ENCODE measurements around the gene NCOA1. TPM values are rescaled to one million over a fixed set of nuclear protein-coding genes. Genes with fewer than 3 reads are reported as not detected.

Gene NCOA1
- total RNA-seq, 2 experiments from 2014 or later = 35.5 to 40.6 TPM

DNA sequence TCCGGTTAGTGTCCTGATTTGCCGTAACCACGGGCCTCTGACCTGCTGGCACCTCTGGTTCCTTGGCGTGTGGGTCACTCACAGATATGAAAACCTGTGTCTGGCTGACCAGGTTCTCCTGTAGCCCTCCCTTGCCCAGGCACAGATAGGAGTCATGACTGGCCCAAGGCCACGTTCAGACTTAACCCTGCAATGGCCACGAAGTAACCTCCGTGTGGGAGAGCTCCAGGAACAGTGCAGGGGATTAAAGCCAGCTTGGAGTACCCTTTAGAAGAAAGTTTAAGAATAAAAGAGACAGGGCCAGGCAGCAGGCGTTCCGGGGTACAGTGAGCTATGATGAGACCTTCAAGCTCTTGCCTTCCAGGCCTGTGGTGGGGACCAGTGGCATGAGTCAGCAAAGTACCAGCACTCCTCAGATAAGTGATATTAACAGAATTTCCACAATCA, 327.7 kb downstream of the NCOA1 start:
- Histone ChIP-seq H3K4me1 (ENCODE audit: insufficient read depth, low read length) (no peaks in the 10 kb centered on the region), H3K9me3 (ENCODE audit: control insufficient read depth in 1 of 2, insufficient read depth in 1 of 2, low read length in 2 of 2) (no peaks in the 10 kb centered on the region), H3K27ac (ENCODE audit: low read depth in 1 of 2, low read length in 2 of 2) (no peak overlapping the region), H3K4me3 (ENCODE audit: low read length) (no peak overlapping the region), H3K27me3 (ENCODE audit: control insufficient read depth in 1 of 2, insufficient read depth in 2 of 2, low read length in 2 of 2) (no peaks in the 10 kb centered on the region), H3K36me3 (ENCODE audit: insufficient read depth, low read length) (peaks cover 53% of the 10 kb centered on the region)
- no peak for ATAC-seq (ENCODE audit: poor library complexity)
- no peak for DNase-seq
- Mint-ChIP-seq H3K36me3 (ENCODE audit: low read depth) (peaks cover 66% of the 10 kb centered on the region), H3K27ac (no peak overlapping the region), H3K9me3 (no peaks in the 10 kb centered on the region), H3K4me3 (no peak overlapping the region), H3K4me1 (ENCODE audit: low read depth) (no peaks in the 10 kb centered on the region), H3K27me3 (no peaks in the 10 kb centered on the region)
- TF ChIP-seq, protein P1, sequence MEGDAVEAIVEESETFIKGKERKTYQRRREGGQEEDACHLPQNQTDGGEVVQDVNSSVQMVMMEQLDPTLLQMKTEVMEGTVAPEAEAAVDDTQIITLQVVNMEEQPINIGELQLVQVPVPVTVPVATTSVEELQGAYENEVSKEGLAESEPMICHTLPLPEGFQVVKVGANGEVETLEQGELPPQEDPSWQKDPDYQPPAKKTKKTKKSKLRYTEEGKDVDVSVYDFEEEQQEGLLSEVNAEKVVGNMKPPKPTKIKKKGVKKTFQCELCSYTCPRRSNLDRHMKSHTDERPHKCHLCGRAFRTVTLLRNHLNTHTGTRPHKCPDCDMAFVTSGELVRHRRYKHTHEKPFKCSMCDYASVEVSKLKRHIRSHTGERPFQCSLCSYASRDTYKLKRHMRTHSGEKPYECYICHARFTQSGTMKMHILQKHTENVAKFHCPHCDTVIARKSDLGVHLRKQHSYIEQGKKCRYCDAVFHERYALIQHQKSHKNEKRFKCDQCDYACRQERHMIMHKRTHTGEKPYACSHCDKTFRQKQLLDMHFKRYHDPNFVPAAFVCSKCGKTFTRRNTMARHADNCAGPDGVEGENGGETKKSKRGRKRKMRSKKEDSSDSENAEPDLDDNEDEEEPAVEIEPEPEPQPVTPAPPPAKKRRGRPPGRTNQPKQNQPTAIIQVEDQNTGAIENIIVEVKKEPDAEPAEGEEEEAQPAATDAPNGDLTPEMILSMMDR (IDR thresholded peaks at IDR 0.05) = no peak
- intact Hi-C loops (cut with DNase I, micrococcal nuclease) = loop anchor here in 1 of 2 experiments (5.0 kb wide), 1 partner anchor 61 kb away; no protein-coding TSS in a partner anchor
- POLR2A ChIA-PET = no interaction called here
- CTCF ChIA-PET = no interaction called here

DNA sequence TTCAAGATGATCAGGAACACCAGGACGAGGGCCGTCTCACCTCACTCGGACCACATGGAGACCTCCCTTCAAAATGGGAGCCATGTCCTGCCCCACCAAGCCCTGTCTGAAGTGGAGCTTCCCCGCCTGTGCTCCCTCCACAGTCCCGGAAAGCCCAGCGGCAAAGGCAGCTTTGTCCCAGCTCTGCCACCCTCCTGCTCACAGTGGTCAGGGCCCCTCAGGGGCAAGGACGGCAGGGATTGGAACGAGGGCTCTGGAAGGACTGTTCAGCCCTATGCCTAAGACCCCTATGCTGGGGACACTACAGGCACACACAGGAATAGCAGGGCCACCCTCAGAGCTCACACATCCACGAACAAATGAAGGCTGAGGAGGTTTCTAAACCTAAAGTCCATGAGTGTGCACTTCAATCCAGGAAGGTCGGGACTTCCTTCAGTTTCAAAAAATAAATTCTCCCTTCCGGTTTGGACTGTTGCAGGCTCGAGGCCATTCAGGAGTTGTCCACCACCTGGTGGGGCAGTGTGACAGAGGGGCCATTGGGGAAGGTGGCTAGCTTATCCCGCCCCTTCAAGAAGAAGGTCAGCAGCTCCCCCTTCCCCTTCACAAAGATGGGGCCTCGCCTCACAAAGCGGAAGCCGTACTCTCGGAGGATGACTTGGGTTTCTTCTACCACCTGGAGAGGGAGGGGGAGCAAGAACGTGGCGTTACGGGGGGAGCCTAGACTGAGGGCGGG, 328.6 kb downstream of the NCOA1 start:
- H3K36me3 Mint-ChIP-seq (ENCODE audit: low read depth) = peaks cover 57% of the 10 kb centered on the region

DNA sequence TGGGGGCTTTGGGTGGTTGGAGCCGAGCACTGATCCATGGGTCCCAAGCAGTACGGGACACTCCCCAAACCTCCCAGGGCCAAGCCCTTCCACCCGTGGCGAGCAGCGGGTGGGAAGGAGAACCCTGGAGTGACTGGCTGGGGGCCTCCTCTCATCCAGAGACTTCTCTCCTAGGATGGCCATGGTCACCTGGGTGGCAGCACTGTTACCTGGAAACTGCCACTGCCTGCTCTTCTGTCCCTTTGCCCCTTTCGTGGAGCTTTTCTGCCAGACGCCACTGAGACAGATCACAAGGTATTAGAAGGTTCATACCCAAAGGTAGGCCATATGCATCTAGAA, 329.1 kb downstream of the NCOA1 start:
- H3K4me1 ChIP-seq (ENCODE audit: insufficient read depth, low read length) = no peaks in the 10 kb centered on the region
- Mint-ChIP-seq H3K27ac (no peak overlapping the region), H3K27me3 (no peaks in the 10 kb centered on the region), H3K9me3 (no peaks in the 10 kb centered on the region), H3K36me3 (ENCODE audit: low read depth) (peaks cover 56% of the 10 kb centered on the region), H3K4me1 (ENCODE audit: low read depth) (no peaks in the 10 kb centered on the region), H3K4me3 (no peak overlapping the region)
- peaks cover 54% of the 10 kb centered on the region for H3K36me3 ChIP-seq (ENCODE audit: insufficient read depth, low read length)
- H3K9me3 ChIP-seq (ENCODE audit: control insufficient read depth in 1 of 2, insufficient read depth in 1 of 2, low read length in 2 of 2) = no peaks in the 10 kb centered on the region
- POLR2A ChIA-PET = no interaction called here
- TF ChIP-seq, protein P1 (IDR thresholded peaks at IDR 0.05) = no peak
- no peaks in the 10 kb centered on the region for H3K27me3 ChIP-seq (ENCODE audit: control insufficient read depth in 1 of 2, insufficient read depth in 2 of 2, low read length in 2 of 2)
- no peak for ATAC-seq (ENCODE audit: poor library complexity)
- DNase-seq = no peak
- intact Hi-C loops (cut with DNase I, micrococcal nuclease) = loop anchor here in 1 of 2 experiments (10.0 kb wide), 1 partner anchor 225 kb away; no protein-coding TSS in a partner anchor
- H3K4me3 ChIP-seq (ENCODE audit: low read length) = no peak overlapping the region
- no peak overlapping the region for H3K27ac ChIP-seq (ENCODE audit: low read depth in 1 of 2, low read length in 2 of 2)
- CTCF ChIA-PET = no interaction called here

More for the DNA sequence above, 328.6 kb downstream of the NCOA1 start:
- intact Hi-C loops (cut with DNase I, micrococcal nuclease) = loop anchor here in 1 of 2 experiments (5.0 to 10.0 kb wide), 2 partner anchors 62 to 225 kb away; no protein-coding TSS in a partner anchor
- no peak overlapping the region for H3K27ac ChIP-seq (ENCODE audit: low read depth in 1 of 2, low read length in 2 of 2)
- CTCF ChIA-PET = no interaction called here
- no peaks in the 10 kb centered on the region for H3K4me1 Mint-ChIP-seq (ENCODE audit: low read depth)
- POLR2A ChIA-PET = no interaction called here
- no peaks in the 10 kb centered on the region for H3K9me3 ChIP-seq (ENCODE audit: control insufficient read depth in 1 of 2, insufficient read depth in 1 of 2, low read length in 2 of 2)
- H3K4me1 ChIP-seq (ENCODE audit: insufficient read depth, low read length) = no peaks in the 10 kb centered on the region
- H3K27ac Mint-ChIP-seq = no peak overlapping the region
- ATAC-seq (ENCODE audit: poor library complexity) (no peak), DNase-seq (no peak)
- no peaks in the 10 kb centered on the region for H3K27me3 Mint-ChIP-seq
- H3K27me3 ChIP-seq (ENCODE audit: control insufficient read depth in 1 of 2, insufficient read depth in 2 of 2, low read length in 2 of 2) = no peaks in the 10 kb centered on the region
- H3K9me3 Mint-ChIP-seq = no peaks in the 10 kb centered on the region
- H3K4me3 Mint-ChIP-seq = no peak overlapping the region
- TF ChIP-seq, protein P1 (IDR thresholded peaks at IDR 0.05) = no peak
- no peak overlapping the region for H3K4me3 ChIP-seq (ENCODE audit: low read length)
- H3K36me3 ChIP-seq (ENCODE audit: insufficient read depth, low read length) = peaks cover 55% of the 10 kb centered on the region

Other genes starting within 250 kb of the NCOA1 start
- gene ITSN2, start 130.7 kb upstream of the NCOA1 start, total RNA-seq = 10 to 100 TPM; 75.4 to 77.1 TPM

All from CD4-positive, alpha-beta T cell (primary cell).